Natural killer cell (primary cell): Measurements from ENCODE around the gene PRCD. TPM values are rescaled to one million over a fixed set of nuclear protein-coding genes. Genes with fewer than 3 reads are reported as not detected.

Experiments
- ATAC-seq, 3 donors: fragments of 150-1000 bp in 2 of 3; fragments of 200-7000 bp in 1 of 3; cut with Tn5 transposase; 1 replicate in 1 of 3; 2 replicates in 2 of 3; pipeline ENCODE4 v1.10.0; 2021; ENCODE audit warnings: mild to moderate bottlenecking in 2 of 3, moderate library complexity in 2 of 3
- DNase-seq, 2 donors: peaks; one replicate each; pipeline versions ENCODE4 v3.0.0 to v3.0.0-alpha.2; 2013 to 2021; ENCODE audit warnings: mixed read lengths in 1 of 2
- H3K27ac ChIP-seq: one replicate; pipeline ENCODE4 v1.5.1; 2013; ENCODE audit warnings: mild to moderate bottlenecking, low read length
- H3K27me3 ChIP-seq: one replicate; pipeline ENCODE4 v1.6.1; 2013; ENCODE audit warnings: low read length; ENCODE audit not compliant: control insufficient read depth, insufficient read depth
- H3K36me3 ChIP-seq: one replicate; pipeline ENCODE4 v1.6.1; 2013; ENCODE audit warnings: low read length; ENCODE audit not compliant: control insufficient read depth, insufficient read depth
- H3K4me1 ChIP-seq: one replicate; pipeline ENCODE4 v1.6.1; 2013; ENCODE audit warnings: low read length; ENCODE audit not compliant: control insufficient read depth, insufficient read depth
- H3K4me3 ChIP-seq: one replicate; pipeline ENCODE4 v1.5.1; 2013; ENCODE audit warnings: low read length
- H3K9me3 ChIP-seq: one replicate; pipeline ENCODE4 v1.6.1; 2013; ENCODE audit warnings: low read length; ENCODE audit not compliant: control insufficient read depth, insufficient read depth
- H3K27ac Mint-ChIP-seq, 2 donors: one replicate each; pipeline ENCODE4 v1.8.0; 2022; ENCODE audit warnings: mild to moderate bottlenecking in 2 of 2, mixed read lengths in 2 of 2, moderate library complexity in 1 of 2
- H3K27me3 Mint-ChIP-seq, 2 donors: one replicate each; pipeline ENCODE4 v1.8.0; 2022; ENCODE audit warnings: low read depth in 2 of 2, mixed read lengths in 2 of 2
- H3K36me3 Mint-ChIP-seq: one replicate; pipeline ENCODE4 v1.8.0; 2022; ENCODE audit warnings: mixed read lengths
- H3K4me1 Mint-ChIP-seq, 2 donors: one replicate each; pipeline ENCODE4 v1.8.0; 2022; ENCODE audit warnings: mixed read lengths in 2 of 2
- H3K4me3 Mint-ChIP-seq: one replicate; pipeline ENCODE4 v1.8.0; 2022; ENCODE audit warnings: mild to moderate bottlenecking, moderate library complexity, mixed read lengths
- H3K9me3 Mint-ChIP-seq, 2 donors: one replicate each; pipeline ENCODE4 v1.8.0; 2022; ENCODE audit warnings: mixed read lengths in 2 of 2
- WGBS: methylation state at CpG from one replicate; pipeline ENCODE4 v1.1.7; 2013; ENCODE audit warnings: missing lambda C conversion rate; ENCODE audit not compliant: insufficient coverage; 5-methylcytosine and 5-hydroxymethylcytosine counted together
- intact Hi-C: fragments of 100-400 bp; cut with micrococcal nuclease; formaldehyde crosslinking; loops from one replicate; pipeline ENCODE4 v1.14.2; 2022
- total RNA-seq, 4 donors: library from RNA; stranded (reverse); fragments of 120-200 nt in 1 of 4; gene quantifications; one replicate each; pipeline versions ENCODE4 v1.2.3 to v1.2.4, GENCODE V29; 2013 to 2022
- TF ChIP-seq, protein P1 (sequence below): fragments of 200-600 bp; IDR thresholded peaks from one replicate; pipeline ENCODE4 v1.8.0; 2022; ENCODE audit warnings: antibody characterized with exemption

The PRCD gene
- total RNA-seq, 3 donors from 2014 or later (not counting 1 experiment from before 2014, with no cell fraction given), result 0.77 to 1.1 (median 0.82) TPM

DNA sequence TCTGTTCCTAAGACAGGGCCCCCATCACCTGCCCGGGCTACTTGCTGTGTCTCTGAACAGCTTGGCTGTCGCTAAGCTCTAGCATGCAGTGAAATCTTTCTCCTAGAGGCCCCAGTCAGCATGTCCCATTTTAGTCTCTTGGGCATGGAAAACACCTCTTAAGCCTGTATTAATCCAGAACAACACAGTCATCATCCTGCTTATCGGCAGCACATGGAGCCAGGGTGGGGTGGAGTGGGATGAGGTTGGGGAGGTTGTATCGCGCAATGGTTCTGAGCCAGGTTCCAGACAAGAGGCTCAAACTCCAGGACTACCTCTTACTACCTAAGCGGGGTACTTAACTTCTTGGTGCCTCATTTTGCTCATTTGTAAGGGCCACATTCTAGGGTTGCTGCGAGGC, 38.0 kb downstream of the PRCD start:
- no peaks in the 10 kb centered on the region for H3K36me3 ChIP-seq
- no peaks in the 10 kb centered on the region for H3K36me3 Mint-ChIP-seq
- DNase-seq (no peak), ATAC-seq (no peak)
- no peak overlapping the region for H3K27ac Mint-ChIP-seq
- H3K4me1 ChIP-seq, result peaks cover 3% of the 10 kb centered on the region
- H3K4me3 Mint-ChIP-seq, result no peak overlapping the region
- intact Hi-C loops, result no loop called here
- no peaks in the 10 kb centered on the region for H3K9me3 Mint-ChIP-seq
- TF ChIP-seq, protein P1, sequence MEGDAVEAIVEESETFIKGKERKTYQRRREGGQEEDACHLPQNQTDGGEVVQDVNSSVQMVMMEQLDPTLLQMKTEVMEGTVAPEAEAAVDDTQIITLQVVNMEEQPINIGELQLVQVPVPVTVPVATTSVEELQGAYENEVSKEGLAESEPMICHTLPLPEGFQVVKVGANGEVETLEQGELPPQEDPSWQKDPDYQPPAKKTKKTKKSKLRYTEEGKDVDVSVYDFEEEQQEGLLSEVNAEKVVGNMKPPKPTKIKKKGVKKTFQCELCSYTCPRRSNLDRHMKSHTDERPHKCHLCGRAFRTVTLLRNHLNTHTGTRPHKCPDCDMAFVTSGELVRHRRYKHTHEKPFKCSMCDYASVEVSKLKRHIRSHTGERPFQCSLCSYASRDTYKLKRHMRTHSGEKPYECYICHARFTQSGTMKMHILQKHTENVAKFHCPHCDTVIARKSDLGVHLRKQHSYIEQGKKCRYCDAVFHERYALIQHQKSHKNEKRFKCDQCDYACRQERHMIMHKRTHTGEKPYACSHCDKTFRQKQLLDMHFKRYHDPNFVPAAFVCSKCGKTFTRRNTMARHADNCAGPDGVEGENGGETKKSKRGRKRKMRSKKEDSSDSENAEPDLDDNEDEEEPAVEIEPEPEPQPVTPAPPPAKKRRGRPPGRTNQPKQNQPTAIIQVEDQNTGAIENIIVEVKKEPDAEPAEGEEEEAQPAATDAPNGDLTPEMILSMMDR, result no peak
- H3K27me3 ChIP-seq, result no peaks in the 10 kb centered on the region
- H3K27ac ChIP-seq, result no peak overlapping the region
- H3K9me3 ChIP-seq, result no peaks in the 10 kb centered on the region
- H3K4me3 ChIP-seq, result no peak overlapping the region
- H3K27me3 Mint-ChIP-seq, result peaks cover under 1 to 6% of the 10 kb centered on the region in 2 donors
- 93% methylated on average over 6 of the region's 7 CpGs for WGBS
- no peaks in the 10 kb centered on the region for H3K4me1 Mint-ChIP-seq

DNA sequence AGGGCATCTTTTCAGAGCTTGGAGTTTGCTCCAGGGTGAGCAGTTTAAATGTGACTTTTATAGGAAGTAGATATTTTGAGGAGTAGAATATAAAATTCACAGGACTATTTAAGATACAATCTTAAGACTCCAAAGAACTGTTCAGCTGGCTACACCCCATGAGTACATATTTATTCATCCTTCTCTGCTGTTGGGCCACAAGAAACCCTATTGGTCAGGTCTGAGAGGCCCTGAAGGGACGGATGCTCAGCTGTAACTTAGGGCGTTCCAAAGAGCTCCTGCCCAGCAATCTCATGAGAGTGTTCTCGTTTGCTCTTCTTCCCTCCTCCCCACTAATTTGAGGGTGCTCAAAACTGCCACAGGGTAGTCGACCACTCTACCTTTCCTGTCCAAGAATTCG, 38.5 kb downstream of the PRCD start:
- peaks cover 5 to 9% of the 10 kb centered on the region in 2 donors for H3K27me3 Mint-ChIP-seq
- H3K4me1 Mint-ChIP-seq, result no peaks in the 10 kb centered on the region
- ATAC-seq, result no peak
- no peak for DNase-seq
- Histone ChIP-seq H3K27me3 (no peaks in the 10 kb centered on the region), H3K4me3 (no peak overlapping the region), H3K27ac (no peak overlapping the region), H3K9me3 (no peaks in the 10 kb centered on the region), H3K4me1 (peaks cover 3% of the 10 kb centered on the region), H3K36me3 (no peaks in the 10 kb centered on the region)
- H3K27ac Mint-ChIP-seq, result no peak overlapping the region
- no peaks in the 10 kb centered on the region for H3K36me3 Mint-ChIP-seq
- TF ChIP-seq, protein P1, result no peak
- H3K9me3 Mint-ChIP-seq, result no peaks in the 10 kb centered on the region
- WGBS, result 87% methylated on average over 4 of the region's 5 CpGs
- intact Hi-C loops, result no loop called here
- no peak overlapping the region for H3K4me3 Mint-ChIP-seq

DNA sequence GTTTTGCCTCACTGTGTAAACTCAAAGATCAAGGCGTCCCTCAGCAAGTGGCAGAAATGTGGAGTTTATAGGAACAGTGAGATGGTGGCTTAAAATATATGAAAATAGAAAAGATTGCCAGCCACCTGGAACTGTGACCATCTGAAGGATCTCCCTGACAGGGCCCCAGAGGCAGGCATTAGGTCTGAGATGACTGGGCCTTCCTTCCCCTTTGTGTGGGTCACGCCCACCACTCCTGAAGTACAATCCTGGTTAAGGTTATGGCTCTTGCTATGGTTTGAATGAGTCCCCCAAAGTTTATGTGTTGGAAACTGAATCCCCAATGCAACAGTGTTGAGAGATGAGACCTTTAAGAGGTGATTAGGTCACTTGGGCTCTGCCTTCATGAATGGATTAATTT, 39.4 kb downstream of the PRCD start:
- 90% methylated on average over 1 of the region's 2 CpGs for WGBS
- no peaks in the 10 kb centered on the region for H3K36me3 ChIP-seq
- TF ChIP-seq, protein P1, result no peak
- peaks cover 3% of the 10 kb centered on the region for H3K4me1 ChIP-seq
- Mint-ChIP-seq H3K36me3 (no peaks in the 10 kb centered on the region), H3K4me1 (no peaks in the 10 kb centered on the region), H3K27ac (no peak overlapping the region), H3K27me3 (peaks cover 9 to 12% of the 10 kb centered on the region in 2 donors), H3K9me3 (no peaks in the 10 kb centered on the region), H3K4me3 (no peak overlapping the region)
- H3K9me3 ChIP-seq, result no peaks in the 10 kb centered on the region
- no peak overlapping the region for H3K4me3 ChIP-seq
- no peaks in the 10 kb centered on the region for H3K27me3 ChIP-seq
- DNase-seq (no peak), ATAC-seq (no peak)
- intact Hi-C loops, result no loop called here
- no peak overlapping the region for H3K27ac ChIP-seq

DNA sequence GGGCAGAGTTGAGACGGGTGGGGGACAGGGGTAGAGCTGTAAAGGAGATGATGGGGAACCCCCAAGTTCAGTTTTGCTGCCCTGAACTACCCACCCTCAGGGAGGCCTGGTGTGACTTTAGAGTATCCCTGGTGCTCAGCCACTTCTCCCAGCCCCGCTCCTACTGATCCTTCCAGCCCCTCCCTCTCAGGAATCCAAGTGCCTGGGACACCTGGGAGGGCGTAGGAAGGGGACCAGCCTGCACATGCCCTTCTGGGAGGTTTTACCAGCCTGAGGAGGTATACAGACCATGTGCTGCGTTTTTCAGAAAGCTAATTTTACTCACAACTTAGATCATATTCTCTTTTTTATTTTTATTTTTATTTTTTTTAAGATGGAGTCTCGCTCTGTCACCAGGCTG, 41.7 kb downstream of the PRCD start:
- 84% methylated on average over 4 of the region's 5 CpGs for WGBS
- Histone ChIP-seq H3K27me3 (peaks cover 15% of the 10 kb centered on the region), H3K27ac (no peak overlapping the region), H3K4me3 (no peak overlapping the region), H3K4me1 (peaks cover 20% of the 10 kb centered on the region), H3K9me3 (no peaks in the 10 kb centered on the region), H3K36me3 (no peaks in the 10 kb centered on the region)
- TF ChIP-seq, protein P1, result no peak
- Mint-ChIP-seq H3K36me3 (no peaks in the 10 kb centered on the region), H3K27ac (no peak overlapping the region), H3K4me1 (peaks cover 0 to 4% of the 10 kb centered on the region in 2 donors), H3K27me3 (peaks cover 9 to 18% of the 10 kb centered on the region in 2 donors), H3K4me3 (no peak overlapping the region), H3K9me3 (no peaks in the 10 kb centered on the region)
- DNase-seq, result no peak
- intact Hi-C loops, result no loop called here
- no peak for ATAC-seq
